GDM1 (cell line): Measurements from ENCODE around the gene FSTL4.

Experiments used
- DNase-seq: peaks from one replicate; lab custom pipeline; 2025; lab: John Stamatoyannopoulos, UW

Gene FSTL4

DNA sequence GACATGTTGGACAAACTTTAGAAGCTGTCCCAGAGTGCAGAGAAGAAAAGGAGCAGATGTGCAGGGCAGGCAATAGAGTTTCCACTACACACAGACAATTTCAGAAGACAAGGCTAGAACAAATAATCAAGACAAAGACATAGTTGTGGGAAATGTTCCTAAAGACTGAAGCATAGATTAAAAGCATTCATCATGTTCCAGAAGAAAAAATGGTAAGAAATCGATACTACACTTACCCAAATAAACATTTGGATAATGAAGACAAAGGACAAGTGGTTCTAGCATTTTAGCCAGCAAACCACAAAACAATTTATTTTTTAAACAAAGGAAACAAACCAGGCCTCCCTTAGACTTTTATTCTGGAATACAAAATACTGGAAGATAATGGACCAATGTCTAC is 97.9 kb downstream of the FSTL4 start:
- DNase-seq: no peak

- no peak for DNase-seq
These were observed 99.4 kb downstream of the FSTL4 start for GRCh38 chr5:133512896-133513295.

- no peak for DNase-seq
These were observed 100.6 kb downstream of the FSTL4 start for GRCh38 chr5:133511653-133512235.

- DNase-seq: no peak
These were observed 101.6 kb downstream of the FSTL4 start for GRCh38 chr5:133510634-133511262.

DNA sequence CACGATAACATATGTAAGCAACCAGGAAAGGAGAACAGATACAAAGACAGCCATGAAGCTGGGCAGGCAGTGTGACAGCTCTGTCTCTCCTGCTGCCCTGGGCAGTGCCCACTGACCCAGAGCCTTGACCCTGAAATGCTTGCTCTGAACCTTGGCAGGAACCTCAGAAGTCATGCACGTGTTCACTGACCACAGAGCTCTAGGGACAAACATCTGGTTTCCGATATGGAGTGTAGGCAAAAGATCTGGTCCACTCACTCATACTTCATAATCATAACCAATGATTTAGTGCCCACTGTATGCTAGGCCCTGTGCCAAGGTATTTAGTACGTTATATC is 102.6 kb downstream of the FSTL4 start:
- DNase-seq: no peak

DNA sequence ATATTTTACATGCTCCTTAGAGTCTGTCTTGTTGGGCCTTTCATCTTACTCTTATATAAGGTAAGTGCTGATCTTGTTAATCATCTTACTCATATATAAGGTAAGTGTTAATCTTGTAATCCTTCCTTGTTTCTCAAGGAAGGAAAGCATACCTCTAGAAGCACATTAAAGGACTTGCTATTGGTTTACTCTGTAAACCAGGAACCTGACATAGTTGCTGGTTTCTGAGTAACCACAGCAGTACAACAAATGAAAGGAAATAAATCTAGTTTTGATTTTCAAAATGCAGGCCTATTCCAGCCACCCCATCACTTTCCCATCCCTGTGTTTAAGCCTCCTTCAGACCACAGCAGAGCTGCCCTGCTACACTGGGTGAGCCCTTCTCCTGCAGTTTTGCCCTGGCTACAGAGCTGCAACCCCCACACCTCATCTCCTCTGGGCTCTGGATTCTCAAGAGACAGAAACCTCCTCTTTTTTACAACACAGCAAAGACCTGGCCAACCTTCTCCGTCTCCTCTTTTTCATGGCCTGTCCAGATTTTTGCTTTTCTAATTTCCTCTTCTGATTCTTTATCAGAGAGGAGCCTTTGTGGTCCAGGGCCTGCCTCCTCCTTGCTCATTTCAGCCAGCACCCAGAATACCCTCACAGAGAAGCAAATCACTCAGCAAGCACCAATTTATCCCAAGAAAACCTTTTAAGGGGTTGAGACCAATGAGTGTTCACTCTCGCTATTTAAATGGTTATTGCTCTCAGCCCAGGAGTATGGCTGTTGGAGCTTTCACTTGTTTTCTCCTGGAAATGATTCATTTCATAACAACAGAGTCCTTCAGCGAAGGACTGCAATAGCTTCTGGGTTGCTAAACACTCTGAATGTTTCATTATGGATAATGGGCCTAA is 103.2 kb downstream of the FSTL4 start:
- no peak for DNase-seq

GRCh38 chr5:133508331-133508730 is 104.0 kb downstream of the FSTL4 start:
- DNase-seq: no peak

- no peak for DNase-seq
These were observed 106.2 kb downstream of the FSTL4 start for GRCh38 chr5:133506181-133506580.

GRCh38 chr5:133503511-133503910 is 108.8 kb downstream of the FSTL4 start:
- DNase-seq: no peak

DNA sequence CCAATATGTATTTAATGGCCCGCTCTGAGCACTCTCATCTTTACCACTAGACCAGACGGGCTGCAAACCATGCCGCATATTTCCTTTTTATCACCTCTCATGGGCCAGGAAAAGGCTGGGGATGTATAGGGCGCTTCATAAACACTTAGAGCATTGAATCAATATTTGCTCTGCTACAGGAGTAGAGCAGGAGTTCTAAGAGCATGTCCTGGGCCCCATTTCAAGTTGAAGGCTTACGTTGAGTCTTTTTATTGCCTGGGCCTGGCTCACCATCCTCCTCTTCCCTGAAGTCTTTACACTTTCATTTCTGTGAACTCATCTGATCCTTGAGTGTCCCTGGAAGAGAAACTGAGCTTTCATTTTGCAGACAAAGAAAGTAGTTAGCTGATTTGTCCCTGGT is 112.4 kb downstream of the FSTL4 start:
- no peak for DNase-seq

DNA sequence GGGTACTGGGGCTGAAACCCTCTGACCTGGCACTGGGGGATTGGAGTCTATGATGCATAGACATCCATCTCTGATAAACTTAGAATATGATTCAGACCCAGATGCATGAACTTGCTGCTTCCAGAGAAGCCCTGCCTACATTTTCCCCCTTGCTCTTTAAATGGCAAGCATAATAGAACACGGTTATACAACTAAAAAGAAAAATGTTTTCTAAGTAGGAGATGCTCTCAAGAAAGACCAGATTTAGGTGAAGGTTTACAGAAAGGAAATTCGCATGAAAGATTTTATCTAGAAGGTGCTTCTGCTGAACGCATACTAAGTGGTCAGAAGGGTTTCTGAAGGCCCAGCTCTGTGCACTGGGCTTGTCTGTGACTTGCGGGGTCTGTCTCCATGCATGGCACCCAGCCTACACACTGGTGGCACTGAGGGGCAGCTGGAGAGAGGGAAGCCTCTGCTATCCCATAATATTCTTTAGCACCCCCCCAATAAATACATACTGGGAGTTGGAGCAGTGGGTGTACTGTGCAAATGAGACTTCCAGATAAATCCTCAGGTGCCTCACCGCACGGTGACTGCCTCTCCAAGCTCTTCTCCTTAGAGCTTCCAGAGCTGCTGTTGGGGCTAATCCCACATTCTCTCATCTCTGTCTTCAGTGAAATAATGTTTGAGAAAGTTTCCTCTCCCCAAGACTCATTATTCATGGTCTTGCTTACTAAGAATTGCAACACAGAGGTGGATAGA is 114.6 kb downstream of the FSTL4 start:
- DNase-seq: no peak

DNA sequence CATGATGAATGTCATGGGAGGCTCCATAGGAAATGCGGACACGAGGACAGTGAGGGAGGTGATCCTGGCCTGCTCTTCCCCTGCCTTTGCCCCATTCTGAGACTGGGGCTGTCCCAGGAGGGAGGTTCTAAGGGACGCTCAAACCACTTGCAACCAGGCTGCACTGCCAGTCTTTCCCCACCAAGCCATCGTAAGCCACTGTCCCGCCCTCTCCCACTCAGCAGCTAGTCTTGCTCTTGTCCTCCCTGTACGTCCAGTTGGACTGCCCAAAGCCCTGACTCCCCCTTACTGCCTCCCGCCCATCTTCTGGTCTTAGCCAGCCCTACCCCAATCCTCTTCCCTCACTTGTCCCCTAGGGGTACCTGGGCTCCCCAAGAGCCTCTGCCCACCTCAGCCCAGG is 115.7 kb downstream of the FSTL4 start:
- DNase-seq: no peak

DNA sequence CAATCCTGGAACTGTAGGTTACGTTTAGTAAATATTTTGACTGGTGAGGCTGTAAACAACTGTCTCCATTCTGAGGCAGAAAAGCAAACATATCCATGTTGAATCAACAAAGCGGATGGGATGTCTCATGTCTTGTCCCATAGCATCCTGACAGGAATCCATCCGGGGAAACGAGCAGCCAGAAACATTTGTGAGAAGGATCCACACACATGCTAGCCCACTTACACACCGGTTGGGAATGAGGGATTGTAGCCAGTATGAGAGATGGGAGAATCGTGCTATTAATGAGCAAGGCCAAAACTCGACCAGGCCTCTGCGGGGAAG is 117.5 kb downstream of the FSTL4 start:
- no peak for DNase-seq

- DNase-seq: no peak
These were observed 118.0 kb downstream of the FSTL4 start for GRCh38 chr5:133494232-133494922.

GRCh38 chr5:133489632-133490031 is 122.7 kb downstream of the FSTL4 start:
- no peak for DNase-seq

DNA sequence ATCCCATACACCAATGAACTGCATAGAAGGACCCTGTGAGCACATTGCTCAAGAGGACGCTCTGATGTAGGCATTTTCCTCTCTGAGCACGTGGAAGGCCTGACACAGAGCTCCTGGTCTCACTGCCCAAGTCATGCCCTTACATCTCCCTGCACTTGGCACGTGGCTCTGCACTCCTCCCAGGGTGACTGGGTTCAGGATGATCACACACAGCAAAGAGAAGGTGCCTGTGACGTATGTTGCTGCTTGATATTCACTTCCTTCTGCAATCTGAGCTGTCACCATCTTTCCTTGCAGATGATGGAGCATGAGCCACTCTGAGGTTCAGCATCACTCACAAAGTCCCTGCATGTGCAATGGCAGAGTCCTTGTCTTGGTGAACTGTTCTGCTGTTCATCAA is 125.2 kb downstream of the FSTL4 start:
- no peak for DNase-seq

GRCh38 chr5:133485468-133485867 is 126.9 kb downstream of the FSTL4 start:
- no peak for DNase-seq

GRCh38 chr5:133483406-133484090 is 128.8 kb downstream of the FSTL4 start:
- no peak for DNase-seq

DNA sequence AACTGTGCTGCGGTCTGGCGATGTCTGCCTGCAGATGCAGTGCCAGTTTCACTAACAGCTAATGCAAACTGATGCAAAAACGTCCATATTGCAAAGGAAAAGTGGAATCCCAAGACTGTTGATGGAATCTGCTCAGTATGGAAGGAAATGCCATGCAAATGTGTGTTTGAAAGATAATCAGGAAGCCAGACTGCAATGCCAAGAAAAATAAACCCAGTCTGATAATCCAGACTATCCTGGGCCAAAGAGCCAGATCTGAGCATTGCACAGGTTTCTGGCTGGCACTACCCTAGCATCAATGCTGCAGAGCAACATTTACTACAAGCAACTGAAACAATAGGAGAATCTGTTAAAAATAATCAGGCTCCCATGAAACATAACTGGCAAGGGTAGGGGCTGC is 130.3 kb downstream of the FSTL4 start:
- no peak for DNase-seq

DNA sequence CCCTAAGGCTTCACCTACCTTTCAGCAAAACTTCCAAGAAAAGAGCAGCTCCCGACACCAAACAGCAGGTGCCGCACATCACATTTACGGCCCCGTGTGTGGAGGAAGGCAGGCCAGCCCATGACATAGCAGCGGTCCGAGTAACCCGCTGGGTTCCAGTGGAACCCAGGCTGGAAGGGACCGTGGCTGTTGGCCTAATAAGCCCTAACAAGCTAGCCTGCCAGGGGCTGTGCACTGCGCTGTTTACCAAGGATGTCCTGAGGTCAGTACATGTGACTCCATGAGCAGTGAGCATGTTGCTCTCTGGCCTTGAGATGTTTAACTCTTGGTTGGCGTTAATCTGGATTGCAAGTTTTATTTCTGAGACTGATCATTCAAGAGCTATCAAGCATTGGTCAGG is 131.5 kb downstream of the FSTL4 start:
- DNase-seq: no peak

GRCh38 chr5:133480366-133480765 is 132.0 kb downstream of the FSTL4 start:
- no peak for DNase-seq
